ENCODE results near the gene EPHB2. TPM values are rescaled to one million over a fixed set of nuclear protein-coding genes. Genes with fewer than 3 reads are reported as not detected.

EPHB2 gene
- total RNA-seq, 1 experiment from 2014 or later, result 18.5 TPM

GRCh38 chr1:22953057-22953739 is 242.6 kb downstream of the EPHB2 start (continued):
- TF ChIP-seq AFF4 (CRISPR knock-in tag; IDR thresholded peaks at IDR 0.05; ENCODE audit: borderline replicate concordance), result no peak
- no peak for TF ChIP-seq HMGA2 (CRISPR knock-in tag; IDR thresholded peaks at IDR 0.05)
- TF ChIP-seq CTCF (IDR thresholded peaks at IDR 0.05), result no peak
- TF ChIP-seq CBFB (CRISPR knock-in tag; IDR thresholded peaks at IDR 0.05; ENCODE audit: low read depth), result no peak
- TF ChIP-seq ZNF416 (CRISPR knock-in tag; IDR thresholded peaks at IDR 0.05), result no peak
- TF ChIP-seq ZNF232 (CRISPR knock-in tag; IDR thresholded peaks at IDR 0.05), result no peak
- no peak for TF ChIP-seq TEAD4 (CRISPR knock-in tag; IDR thresholded peaks at IDR 0.05)
- TF ChIP-seq PREB (CRISPR knock-in tag; IDR thresholded peaks at IDR 0.05; ENCODE audit: borderline replicate concordance), result no peak
- TF ChIP-seq USF2 (CRISPR knock-in tag; IDR thresholded peaks at IDR 0.05), result 0 out of 2 replicates have a peak, but pooled peaks have one; percentile 33
- no peak for TF ChIP-seq E2F1 (CRISPR knock-in tag; IDR thresholded peaks at IDR 0.05)
- TF ChIP-seq NFYB (CRISPR knock-in tag; conservative IDR thresholded peaks at IDR 0.05; ENCODE audit: low read depth), result no peak
- no peak for TF ChIP-seq PRRX2 (CRISPR knock-in tag; IDR thresholded peaks at IDR 0.05)
- no peak for TF ChIP-seq FOXK1 (CRISPR knock-in tag; IDR thresholded peaks at IDR 0.05)
- no peak for TF ChIP-seq ZBTB21 (CRISPR knock-in tag; IDR thresholded peaks at IDR 0.05; ENCODE audit: borderline replicate concordance)
- no peak for TF ChIP-seq PRDM15 (CRISPR knock-in tag; IDR thresholded peaks at IDR 0.05)
- TF ChIP-seq ZBTB43 (CRISPR knock-in tag; IDR thresholded peaks at IDR 0.05), result no peak
- no peak for TF ChIP-seq ATF2 (CRISPR knock-in tag; IDR thresholded peaks at IDR 0.05; ENCODE audit: borderline replicate concordance, low read depth)
- peak; percentile 69; the same call in 1 of the 2 replicates for TF ChIP-seq ATF1 (CRISPR knock-in tag; IDR thresholded peaks at IDR 0.05)
- TF ChIP-seq RELA (CRISPR knock-in tag; IDR thresholded peaks at IDR 0.05; ENCODE audit: borderline replicate concordance), result no peak
- peak; percentile 31; the same call in 1 of the 2 replicates for TF ChIP-seq NFE2L1 (CRISPR knock-in tag; IDR thresholded peaks at IDR 0.05)
- TF ChIP-seq FOXP4 (CRISPR knock-in tag; IDR thresholded peaks at IDR 0.05), result peak; percentile 23; the same call in 1 of the 2 replicates
